DMS 273 treated with DMSO at 0.1 percent for 48 hours (cell line): ENCODE measurements around the gene CARD10.

ENCODE experiments used
- DNase-seq: peaks from one replicate; lab custom pipeline; 2025; lab: John Stamatoyannopoulos, UW

The CARD10 gene

DNA sequence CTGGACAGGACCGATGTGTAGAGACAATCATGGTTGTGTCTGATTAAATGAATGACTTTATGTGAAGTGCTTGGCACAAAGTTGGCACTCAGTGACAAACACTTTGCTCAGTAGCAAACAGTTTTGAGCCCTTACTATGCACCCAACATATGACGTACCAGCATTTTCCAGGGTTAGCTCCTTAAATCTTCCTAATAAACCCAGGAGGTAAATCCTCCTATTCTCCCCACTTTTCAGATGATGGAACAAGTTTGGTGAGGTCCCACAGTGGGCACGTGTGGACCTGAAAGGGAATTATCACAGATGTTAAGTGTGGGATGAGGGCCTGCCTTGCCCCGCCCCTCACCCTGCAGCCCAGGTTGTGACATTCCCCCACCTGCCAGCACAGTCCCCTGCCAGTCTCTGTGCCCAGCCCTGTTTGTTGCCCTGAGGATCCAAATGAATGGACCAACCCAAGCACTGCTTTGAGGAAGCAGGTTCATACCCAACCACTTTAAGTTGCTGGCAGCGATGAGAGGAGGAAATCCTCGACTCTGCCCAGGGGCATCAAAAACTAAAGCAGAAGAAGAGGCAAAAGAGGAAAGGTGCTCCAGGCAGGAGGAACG, 6.6 kb upstream of the CARD10 start:
- no peak for DNase-seq

DNA sequence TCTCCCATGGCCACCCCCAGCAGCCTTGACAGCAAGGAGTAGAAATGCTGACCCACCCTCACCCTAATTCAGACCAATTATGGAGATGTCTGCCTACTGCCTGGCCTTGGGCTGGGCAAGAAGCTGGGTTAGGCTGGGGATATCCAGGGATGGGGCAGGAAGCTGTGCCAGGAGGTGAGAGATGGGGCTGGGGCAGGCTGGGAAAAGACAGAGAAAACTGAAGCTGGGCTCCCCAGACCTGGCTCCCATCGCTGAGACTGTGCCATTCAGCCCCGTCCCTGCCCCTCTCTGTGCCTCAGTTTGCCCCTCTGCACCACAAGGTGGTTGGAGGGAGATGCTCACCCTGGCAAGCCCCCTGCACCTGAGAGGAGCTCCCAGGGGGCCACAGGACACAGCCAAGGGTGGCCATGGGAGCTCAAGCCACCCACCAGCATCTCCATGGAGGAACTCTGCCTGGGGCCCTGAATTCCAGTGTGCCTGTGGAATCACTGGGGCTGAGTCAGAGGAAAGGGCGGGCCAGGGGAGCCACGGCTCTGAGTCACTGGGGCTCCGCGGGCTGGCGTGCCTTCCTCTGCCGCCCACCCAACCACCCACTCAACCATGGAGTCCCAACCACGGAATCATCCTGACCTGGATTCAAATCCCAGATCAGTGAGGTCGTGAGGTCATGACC, 6.0 kb upstream of the CARD10 start:
- DNase-seq = no peak

DNA sequence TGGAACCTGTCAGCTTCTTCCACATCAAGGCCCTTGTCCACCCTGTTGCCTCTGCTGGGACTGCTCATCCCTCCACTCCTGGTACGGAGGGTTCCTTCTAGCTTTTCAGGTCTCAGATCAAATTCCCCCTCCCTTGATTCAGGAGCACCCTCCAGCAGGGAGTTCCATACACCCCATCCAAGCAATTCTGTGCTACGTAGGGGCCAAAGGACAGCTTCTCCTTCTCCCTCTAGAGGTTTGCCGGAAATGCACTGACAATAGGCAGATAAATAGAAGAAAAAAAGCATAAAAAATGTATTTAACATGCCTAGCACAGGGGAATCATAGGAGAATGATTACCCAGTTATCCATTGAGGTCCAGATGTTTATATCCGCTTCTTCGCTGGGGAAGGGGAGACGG, 3.3 kb upstream of the CARD10 start:
- DNase-seq = no peak

DNA sequence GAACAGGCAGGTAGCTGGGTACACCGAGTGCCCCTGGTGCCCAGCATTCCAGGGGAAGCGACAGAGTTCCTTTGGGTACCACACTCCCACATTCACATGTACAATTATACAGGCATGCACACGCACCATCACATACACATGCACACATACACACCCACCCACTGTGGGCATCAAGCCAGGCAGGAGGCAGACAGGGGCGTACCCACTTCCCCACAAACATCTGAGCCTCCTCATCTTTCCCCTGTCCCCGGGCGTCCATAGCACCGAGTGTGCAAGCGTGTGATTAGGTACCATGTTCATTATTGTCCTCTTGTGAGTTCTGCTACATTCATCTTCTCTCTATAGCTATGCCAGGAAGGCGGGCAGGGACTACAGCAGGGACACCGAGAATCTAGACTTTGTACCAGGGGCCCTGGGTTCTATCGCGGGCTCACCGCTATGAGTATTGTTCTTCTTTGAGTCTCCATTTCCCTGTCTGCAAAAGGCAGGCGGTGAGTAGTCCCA, 2.1 kb upstream of the CARD10 start:
- no peak for DNase-seq

DNA sequence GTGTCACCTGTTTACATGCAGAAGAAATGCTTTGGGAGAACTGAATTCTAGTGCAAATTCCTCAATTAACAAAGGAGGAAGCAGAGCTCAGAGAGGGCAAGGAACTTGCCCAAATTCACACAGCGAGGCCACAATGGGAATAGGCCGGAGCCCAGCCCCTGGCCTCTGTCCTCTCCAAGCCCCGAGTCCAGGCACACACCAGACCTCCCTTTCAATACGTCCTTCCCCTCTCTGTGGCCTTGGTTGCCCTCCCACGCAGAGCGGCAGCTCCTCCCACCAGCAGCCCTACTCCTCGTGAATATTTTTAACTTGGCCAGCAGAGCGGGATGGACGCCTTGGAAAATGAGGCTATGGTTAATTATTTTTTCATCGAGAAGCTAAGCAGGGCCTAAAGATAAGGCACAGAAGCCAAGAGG, 1.6 kb upstream of the CARD10 start:
- no peak for DNase-seq

DNA sequence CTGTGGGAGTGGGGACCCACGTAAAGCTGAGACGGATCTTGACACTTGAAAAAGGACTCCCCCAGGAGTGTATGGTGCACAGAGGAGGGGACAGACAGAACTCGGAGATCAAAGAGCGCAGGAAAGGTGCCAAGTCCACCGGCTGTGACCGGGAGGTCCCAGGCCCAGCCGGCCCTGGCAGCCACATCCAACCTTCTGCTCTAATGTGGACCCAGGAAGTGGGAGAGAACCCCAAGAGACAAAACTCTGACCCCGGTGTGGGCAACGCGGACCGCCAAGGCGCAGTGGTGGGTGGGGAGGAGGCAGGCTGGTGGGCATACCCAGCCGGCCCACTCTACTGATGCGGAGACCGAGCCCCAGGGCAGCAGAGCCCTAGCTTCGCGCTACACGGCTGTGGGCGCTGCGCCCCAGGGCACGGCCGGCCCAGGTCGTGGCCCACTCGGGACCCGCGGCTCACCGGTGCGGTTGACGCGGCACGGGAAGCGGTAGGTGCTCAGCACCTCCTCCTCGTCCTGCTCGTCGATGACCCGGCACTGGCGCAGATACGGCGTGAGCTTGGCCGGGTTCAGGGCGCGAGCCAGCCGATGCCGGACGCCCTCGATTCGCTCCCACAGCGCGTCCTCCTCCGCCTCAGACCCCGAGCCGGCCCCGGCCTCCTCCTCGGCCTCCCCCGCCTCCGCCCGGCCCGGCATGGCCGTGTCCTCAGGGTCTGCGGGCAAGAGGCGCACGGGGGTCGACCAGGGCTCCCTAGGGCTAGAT, 527 bp downstream of the CARD10 start:
- DNase-seq = no peak

DNA sequence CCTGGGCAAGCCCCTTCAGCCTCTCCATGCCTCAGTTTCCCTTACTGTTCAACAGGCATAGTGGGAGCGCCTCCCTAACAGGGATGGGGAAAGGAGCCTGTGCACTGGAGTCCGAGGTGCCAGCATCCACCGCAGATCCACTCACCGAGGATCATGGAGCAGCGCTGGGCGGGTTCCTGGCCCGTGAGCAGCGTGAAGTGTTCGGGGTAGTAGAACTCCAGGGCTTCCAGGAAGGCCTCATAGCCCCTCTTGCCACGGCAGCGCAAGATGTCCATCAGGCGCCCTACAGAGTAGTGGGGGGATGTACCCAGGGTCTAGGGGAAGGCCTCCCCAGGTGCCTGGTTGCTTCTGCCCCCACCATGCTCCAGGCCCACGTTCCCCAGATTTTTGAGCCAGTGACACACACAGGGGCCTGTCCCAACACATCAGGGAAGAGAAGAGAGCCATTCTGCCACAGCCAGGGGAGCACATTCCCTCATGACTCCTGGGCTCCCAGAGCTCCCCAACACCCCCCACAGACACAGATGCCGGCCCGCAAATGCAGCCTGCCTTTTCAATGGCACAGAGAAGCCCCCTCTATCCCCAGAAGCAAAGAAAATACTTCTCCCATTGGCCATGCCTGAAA, 1.3 kb downstream of the CARD10 start:
- DNase-seq = no peak

DNA sequence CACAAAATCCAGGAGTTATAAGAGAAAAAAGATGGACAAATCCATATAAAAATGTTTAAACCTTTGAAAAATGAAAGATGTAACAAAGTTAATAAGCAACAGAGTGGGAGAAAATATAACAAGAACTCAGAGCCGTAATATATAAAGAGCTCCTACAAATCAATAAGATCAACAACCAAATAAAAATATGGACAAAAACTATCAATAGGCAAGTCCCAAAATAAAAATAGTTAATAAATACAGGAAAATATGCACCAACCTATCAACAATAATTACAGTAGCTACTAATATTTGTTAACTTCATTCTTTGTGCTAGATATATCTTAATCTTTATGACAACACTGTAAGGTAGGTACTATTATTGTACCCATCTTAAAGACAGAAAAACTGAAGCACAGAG, 2.8 kb downstream of the CARD10 start:
- no peak for DNase-seq

DNA sequence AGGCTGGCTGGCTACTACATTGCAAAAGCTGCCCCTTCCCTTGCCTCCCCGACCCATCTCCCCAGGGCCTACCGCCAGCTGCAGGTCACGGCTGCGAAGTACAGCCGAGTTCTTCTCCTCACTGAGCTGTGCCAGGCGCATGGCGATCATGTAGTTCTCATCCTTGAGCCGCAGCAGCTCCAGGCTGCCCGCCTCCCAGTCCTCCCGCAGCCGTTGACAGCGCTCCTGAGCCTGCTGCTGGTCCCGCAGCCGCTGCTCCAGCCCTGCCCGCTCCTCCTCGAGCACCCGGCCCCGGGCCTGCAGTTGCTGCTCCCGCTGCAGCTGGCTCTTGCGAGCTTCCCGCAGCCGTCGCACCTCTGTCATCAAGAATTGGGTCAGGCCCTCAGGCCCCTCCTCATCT, 3.3 kb downstream of the CARD10 start:
- no peak for DNase-seq

DNA sequence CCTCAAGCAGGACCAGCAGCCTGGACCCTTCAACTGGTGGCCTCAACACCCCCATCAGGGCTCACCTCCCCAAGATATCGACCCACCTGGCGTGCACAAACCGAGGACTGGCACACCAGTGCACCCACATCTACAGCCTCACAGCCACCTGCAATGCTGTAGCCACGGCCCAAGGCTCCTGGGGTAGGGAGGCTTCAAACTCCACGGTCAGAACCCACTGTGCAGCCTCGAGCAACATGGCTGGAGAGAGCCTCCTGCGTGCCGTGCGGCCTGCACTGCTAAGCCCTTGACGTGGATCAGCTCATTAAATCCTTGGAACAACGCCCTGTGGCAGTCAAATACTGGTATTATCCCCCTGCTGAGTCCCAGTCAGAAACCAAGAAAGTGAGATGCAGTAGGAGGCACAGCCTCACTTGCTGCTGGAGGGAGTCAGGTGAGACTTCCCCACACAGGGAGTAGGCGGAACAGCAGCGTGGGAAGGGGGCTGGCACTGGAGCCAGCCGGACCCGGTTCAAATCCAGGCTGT, 4.6 kb downstream of the CARD10 start:
- no peak for DNase-seq

DNA sequence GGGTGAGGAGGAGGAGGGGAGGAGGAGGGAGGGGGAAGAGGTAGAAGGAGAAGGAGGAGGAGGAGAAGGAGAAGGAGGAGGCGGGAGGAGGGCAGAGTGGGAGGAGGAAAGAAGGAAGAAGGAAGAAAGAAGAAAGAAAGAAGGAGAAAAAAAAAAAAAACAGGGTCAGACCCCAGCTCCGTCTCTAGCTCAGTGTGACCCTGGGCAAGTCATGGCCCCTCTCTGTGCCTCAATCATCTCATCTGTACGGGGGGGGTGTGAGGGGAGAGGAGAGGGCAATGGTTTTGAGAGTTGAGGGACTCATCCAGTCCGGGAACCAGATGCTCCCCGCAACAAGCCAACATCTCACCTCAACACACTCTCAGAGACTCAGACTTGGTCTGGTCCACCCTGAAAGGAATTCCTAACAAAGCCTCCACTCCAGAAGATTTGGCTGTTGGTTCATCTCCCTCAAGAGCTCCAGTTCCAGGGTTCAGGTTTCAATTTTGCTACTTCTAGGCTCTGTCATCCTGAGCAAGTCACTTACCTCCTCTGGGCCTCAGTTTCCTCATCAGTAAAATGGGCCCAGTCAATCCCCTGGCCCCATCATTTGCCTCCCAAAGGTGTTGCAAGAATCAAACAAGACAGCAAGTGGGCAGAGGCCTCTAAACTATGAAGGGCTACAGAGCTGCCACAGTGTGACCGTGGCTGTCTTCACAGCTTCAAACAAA, 7.7 kb downstream of the CARD10 start:
- DNase-seq = no peak

DNA sequence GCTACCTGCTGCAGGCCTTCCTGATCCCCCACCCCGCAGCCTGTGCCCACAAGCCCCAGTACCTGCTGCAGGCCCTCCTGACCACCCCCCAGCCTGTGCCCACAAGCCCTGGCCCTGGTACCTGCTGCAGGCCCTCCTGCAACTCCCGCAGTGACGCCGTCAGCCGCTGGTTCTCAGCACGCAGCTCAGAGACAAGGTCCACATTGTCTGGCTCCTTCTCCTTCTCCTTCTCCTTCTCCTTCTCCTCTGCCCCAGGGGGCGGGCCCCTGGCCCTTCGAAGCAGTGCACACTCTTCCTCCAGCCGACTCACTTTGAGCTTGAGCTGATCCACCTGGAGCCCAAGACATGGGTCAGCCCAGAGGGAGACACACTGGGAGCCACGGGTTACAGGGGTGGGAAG, 9.1 kb downstream of the CARD10 start:
- no peak for DNase-seq

DNA sequence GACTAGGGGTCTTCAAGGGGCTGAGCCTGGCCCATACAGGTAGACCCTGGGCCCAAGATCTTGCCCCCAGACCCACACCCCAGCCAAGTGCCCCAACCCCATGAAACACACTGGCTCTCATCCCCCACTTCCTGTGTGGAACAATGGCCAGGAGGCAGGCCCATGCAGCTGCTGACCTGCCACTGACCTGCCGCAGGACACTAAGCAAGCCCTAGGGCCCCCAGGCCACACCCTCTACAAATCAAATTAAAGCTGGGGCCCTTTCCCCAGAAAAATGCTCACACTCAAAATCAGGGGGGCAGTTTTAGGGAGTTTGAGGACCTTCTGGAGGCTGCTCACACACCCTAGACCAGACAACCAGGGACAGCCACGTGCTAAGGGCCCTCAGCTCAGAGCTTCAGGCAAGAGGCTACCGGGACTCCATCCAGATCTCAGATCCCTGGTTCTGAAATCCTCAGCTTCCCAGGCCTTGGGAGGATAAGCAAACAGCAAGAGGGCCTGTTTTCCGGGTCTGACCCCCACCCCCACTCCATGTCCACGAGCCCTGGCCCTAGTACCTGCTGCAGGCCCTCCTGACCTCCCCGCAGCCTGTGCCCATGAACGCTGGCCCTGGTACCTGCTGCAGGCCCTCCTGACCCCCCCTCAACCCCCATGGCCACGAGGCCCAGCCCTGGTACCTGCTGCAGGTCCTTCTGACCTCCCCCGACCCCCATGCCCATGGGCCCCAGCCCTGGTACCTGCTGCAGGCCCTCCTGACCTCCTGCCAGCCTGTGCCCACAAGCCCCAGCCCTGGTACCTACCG, 10.0 kb downstream of the CARD10 start:
- no peak for DNase-seq

DNA sequence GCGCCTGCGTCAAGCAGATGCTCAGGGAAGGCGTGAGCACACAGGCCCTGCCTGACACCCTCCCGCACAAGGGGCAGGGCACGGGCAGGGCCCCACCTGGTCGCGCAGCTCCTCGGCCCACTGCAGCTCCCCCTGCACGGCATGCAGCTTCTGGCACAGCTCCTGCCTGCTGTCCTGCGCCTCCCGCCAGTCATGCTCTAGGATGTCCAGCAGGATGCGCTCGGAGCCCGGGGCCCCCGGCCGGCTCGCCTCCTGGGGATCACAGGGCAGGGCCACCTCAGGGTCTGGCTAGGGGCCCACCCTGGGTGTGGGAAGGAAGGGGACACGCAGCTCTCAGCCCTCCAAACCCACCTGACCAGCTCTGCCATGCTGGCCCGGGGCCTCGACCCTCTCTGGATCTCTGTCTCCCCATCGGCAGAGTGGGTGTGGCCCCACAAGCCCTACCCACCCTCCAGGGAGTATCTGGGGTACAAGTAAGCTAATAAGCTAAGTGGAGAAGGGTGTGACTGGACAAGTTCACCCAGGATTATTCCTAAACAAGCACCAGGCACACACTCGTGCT, 10.7 kb downstream of the CARD10 start:
- no peak for DNase-seq

DNA sequence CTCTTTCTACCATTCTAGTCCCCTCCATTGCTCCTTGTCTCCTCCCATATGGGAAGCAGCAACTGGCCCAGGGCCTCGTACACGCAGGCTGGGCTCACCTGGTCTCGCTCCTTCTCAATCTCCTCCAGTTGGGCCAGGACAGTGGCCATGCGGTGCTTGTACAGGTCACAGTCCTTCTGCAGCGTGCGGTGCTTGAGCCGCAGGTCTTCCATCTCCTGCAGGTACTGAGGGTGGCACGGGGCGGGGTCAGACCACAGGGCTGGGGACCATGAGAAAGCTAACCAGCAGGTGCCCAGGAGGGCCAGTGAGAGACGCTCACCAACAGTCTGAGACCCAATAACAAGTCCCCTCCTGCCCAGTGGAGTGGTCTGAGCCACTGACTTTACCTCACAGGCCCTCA, 11.5 kb downstream of the CARD10 start:
- no peak for DNase-seq

DNA sequence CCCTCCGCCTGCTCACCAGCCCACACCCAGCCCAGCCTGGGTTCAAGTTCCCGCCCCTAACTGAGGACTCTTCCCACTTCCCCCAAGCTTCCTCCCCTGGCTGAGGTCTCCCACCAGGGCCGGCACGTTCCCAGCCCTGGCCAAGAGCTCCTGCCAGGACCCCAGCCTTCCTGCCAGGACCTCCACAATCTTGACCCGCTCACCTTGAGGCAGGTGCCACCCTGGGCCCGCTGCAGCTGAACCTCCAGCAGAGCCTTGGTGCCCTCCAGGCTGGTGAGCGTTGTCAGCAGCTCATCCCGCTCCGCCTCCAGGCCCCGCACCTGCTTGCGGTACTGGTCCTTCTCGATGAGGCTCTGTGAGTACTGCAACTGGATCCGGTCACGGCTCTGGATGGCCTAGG, 13.2 kb downstream of the CARD10 start:
- no peak for DNase-seq

DNA sequence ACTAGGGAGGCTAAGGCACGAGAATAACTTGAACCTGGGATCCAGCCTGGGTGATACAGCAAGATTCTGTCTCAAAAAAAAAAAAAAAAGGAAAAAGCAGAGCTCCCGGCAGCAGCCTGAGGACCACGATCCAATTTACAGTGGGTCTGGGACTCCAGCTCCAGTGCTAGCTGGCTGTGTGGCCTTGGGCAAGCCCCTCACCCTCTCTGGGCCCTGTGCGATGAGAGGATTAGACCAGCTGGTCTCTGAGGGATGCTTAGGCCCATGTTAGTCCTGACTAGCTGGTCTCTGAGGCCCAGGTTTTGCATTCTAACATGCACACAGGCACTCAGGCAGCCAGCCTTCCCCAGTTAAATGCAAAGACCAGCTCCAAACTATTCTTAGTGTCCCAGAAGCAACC, 13.7 kb downstream of the CARD10 start:
- DNase-seq = no peak

DNA sequence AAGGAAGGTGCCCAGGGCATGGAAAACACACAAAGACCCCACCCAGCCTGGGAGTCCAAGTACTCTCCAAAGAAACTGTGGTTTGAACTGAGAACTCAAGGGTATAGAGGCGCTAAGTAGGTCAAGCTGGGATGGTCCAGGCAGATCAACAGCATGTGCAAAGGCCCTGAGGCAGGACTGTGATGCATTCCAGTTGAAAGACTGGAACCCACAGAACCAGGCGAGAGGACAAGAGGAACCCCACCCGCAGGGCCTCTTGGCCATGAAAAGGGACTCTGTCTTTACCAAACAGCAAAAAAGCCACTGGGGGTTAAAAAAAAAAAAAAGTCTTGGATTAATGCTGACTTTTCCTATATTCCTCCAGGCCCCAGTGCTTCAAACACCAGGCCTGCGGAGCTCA, 14.3 kb downstream of the CARD10 start:
- no peak for DNase-seq

DNA sequence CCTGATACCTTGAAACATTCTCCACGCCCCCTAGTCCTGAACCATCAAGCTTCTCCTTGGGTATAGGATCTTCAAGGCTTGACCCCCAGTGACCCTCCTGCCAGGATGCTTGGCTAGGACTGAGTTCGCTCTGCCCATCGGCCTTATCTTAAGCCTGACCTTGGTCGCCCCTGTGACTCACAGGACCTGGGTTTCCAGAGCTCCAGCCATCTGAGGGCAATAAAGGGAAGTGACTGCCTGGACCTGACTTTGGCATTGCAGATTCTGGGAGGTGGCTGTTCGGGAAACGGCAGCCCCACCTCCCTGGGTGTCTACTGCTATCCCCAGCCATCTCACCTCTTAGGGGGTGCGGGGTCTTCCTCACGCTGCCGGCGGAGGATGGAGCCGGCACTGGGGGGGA, 15.4 kb downstream of the CARD10 start:
- DNase-seq = no peak

DNA sequence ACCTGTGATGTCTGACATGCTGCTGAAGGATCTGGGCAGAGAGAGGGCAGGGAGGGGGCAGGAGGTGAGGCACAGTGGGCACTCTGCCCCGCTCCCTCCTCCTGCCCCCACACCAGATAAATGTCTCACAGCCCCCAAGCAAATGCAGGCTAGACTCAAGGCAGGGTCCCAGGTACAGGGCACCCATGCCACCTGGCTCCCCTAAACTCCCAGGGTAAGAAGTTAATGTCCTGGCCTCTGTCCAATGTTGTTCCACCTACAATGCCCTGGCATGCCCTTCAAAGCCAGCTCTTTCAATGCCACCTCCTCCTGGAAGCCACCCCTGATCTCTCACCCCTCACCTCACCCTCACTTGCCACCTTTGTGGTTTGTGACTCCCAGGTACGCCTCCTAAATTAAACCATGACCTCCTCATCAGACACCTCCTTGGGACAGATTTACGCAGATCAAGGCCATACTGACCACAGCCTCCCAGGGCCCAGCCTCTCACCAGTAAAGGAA, 16.0 kb downstream of the CARD10 start:
- DNase-seq = no peak
